Effector memory CD8-positive, alpha-beta T cell (primary cell): Measurements from ENCODE around the gene MESD.

Source experiments
- ATAC-seq: fragments of 150-1000 bp; cut with Tn5 transposase; replicated peaks from 2 replicates; pipeline ENCODE4 v1.10.0; 2021; ENCODE audit warnings: mild to moderate bottlenecking, moderate library complexity
- DNase-seq, 3 experiments: peaks; one replicate each; pipeline ENCODE4 v3.0.0; 2021
- H3K27ac Mint-ChIP-seq, 2 donors: one replicate each; pipeline ENCODE4 v1.8.0; 2022; ENCODE audit warnings: mild to moderate bottlenecking in 2 of 2, mixed read lengths in 2 of 2, moderate library complexity in 2 of 2
- H3K27me3 Mint-ChIP-seq, 2 donors: one replicate each; pipeline ENCODE4 v1.8.0; 2022; ENCODE audit warnings: mixed read lengths in 2 of 2
- H3K36me3 Mint-ChIP-seq: one replicate; pipeline ENCODE4 v1.8.0; 2022; ENCODE audit warnings: mild to moderate bottlenecking, moderate library complexity, mixed read lengths; ENCODE audit not compliant: insufficient read depth
- H3K4me1 Mint-ChIP-seq, 2 donors: one replicate each; pipeline ENCODE4 v1.8.0; 2022; ENCODE audit warnings: low read depth in 2 of 2, mixed read lengths in 2 of 2
- H3K4me3 Mint-ChIP-seq, 2 donors: one replicate each; pipeline ENCODE4 v1.8.0; 2022; ENCODE audit warnings: mild to moderate bottlenecking in 2 of 2, mixed read lengths in 2 of 2, moderate library complexity in 2 of 2
- H3K9me3 Mint-ChIP-seq, 2 donors: one replicate each; pipeline ENCODE4 v1.8.0; 2022; ENCODE audit warnings: mixed read lengths in 2 of 2

The MESD gene

DNA sequence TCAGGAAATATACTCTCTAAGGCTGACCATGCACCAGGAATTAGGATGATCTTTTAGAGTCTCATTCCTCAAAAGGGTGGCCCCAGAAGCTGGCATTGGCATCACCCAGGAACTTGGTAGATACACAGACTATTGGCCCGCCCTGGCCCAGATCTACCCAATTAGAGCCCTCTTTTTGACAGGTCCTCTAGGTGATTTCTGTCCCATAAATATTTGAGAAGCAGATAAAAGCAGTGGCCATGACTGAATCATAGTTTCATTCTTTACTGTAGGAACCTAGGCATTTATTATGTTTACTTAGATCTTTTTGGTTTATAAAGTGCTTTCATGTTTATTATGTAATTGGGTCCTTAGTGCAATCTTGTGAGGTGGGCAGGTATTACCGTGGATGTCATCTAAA, 18.7 kb upstream of the MESD start:
- Mint-ChIP-seq H3K4me3 (no peak overlapping the region), H3K27me3 (no peaks in the 10 kb centered on the region), H3K27ac (peak overlapping the region in 1 of 2 donors; percentile 49), H3K36me3 (peaks cover 12% of the 10 kb centered on the region), H3K4me1 (peaks cover 25 to 26% of the 10 kb centered on the region in 2 donors), H3K9me3 (no peaks in the 10 kb centered on the region)
- ATAC-seq (no peak), DNase-seq (no peak)

GRCh38 chr15:81007428-81008064, 17.9 kb upstream of the MESD start:
- ATAC-seq, result no peak
- Mint-ChIP-seq H3K27me3 (no peaks in the 10 kb centered on the region), H3K4me3 (no peak overlapping the region), H3K9me3 (no peaks in the 10 kb centered on the region), H3K4me1 (peaks cover 26 to 29% of the 10 kb centered on the region in 2 donors), H3K27ac (peak overlapping the region in 1 of 2 donors; percentile 49), H3K36me3 (peaks cover 17% of the 10 kb centered on the region)
- no peak for DNase-seq

GRCh38 chr15:81006124-81006523, 16.5 kb upstream of the MESD start:
- Mint-ChIP-seq H3K27me3 (no peaks in the 10 kb centered on the region), H3K4me1 (peaks cover 26 to 28% of the 10 kb centered on the region in 2 donors)

GRCh38 chr15:81003097-81003350, 13.4 kb upstream of the MESD start:
- no peak for ATAC-seq
- no peak for DNase-seq
- H3K4me3 Mint-ChIP-seq, result peak overlapping the region; percentile 63 to 70
- H3K36me3 Mint-ChIP-seq, result peaks cover 37% of the 10 kb centered on the region
- H3K27ac Mint-ChIP-seq, result peak overlapping the region; percentile 44 to 77
- no peaks in the 10 kb centered on the region for H3K9me3 Mint-ChIP-seq
- peaks cover 32 to 34% of the 10 kb centered on the region in 2 donors for H3K4me1 Mint-ChIP-seq
- no peaks in the 10 kb centered on the region for H3K27me3 Mint-ChIP-seq

More at GRCh38 chr15:81006124-81006523, 16.5 kb upstream of the MESD start:
- Mint-ChIP-seq H3K4me3 (no peak overlapping the region), H3K27ac (peak overlapping the region in 1 of 2 donors; percentile 51), H3K36me3 (peaks cover 26% of the 10 kb centered on the region), H3K9me3 (no peaks in the 10 kb centered on the region)
- DNase-seq (no peak), ATAC-seq (no peak)

- ATAC-seq, result no peak
- Mint-ChIP-seq H3K36me3 (peaks cover 39% of the 10 kb centered on the region), H3K27me3 (no peaks in the 10 kb centered on the region), H3K27ac (no peak overlapping the region), H3K4me3 (peak overlapping the region; percentile 92), H3K9me3 (no peaks in the 10 kb centered on the region), H3K4me1 (peaks cover 33 to 34% of the 10 kb centered on the region in 2 donors)
- DNase-seq, result no peak
Measured at GRCh38 chr15:81002331-81003096, 12.9 kb upstream of the MESD start.

GRCh38 chr15:81002009-81002330, 12.4 kb upstream of the MESD start:
- Mint-ChIP-seq H3K4me3 (peak overlapping the region; percentile 92), H3K27ac (peak overlapping the region; percentile 95 to 97), H3K36me3 (peaks cover 40% of the 10 kb centered on the region), H3K9me3 (no peaks in the 10 kb centered on the region), H3K27me3 (no peaks in the 10 kb centered on the region), H3K4me1 (peaks cover 32 to 36% of the 10 kb centered on the region in 2 donors)
- DNase-seq (no peak), ATAC-seq (no peak)

DNA sequence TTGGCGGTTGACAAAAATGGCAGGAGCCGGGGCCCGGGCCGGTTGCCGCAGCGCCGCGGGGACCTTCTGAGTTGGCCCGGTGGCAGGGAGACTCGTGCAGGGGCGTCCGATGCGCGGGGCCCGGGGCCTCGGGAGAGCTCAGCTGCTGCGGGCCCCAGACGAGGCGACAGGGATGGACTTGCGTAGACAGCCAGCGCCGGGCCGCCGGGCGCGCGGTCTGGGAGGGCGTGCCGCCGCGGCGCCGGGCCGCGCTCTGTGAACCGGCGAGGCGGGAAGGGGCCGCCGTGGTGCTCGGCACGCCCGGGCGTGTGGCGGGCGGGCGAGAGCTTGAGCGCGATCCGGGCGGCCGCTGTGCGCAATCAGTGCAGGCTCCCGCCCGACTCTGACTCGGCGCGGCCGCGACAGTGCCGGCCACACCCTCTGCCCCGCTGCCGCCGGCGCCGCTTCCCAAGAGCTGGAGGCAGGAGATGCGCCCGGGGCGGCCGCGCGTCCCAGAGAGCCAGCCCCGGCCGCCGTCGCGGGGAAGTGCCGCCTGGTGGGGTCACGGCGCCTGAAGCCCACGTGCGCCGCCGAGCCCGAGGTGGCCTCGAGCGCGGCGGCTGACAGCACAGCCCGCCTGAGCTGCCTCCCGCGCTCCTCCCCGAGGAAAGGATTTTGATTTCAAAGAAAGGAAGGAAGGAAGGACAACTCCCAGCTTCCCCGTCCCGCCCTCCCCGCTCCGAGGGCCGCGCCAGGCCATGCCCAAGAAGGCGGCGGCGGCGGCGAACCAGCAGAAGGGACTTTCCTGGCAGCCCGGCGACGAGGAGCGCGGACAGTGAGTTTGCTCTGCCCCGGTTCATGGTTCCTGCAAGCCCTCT, 11.8 kb upstream of the MESD start:
- Mint-ChIP-seq H3K27ac (peak overlapping the region; percentile 95 to 97), H3K4me3 (peak overlapping the region; percentile 92), H3K4me1 (peaks cover 32 to 36% of the 10 kb centered on the region in 2 donors), H3K27me3 (no peaks in the 10 kb centered on the region), H3K9me3 (no peaks in the 10 kb centered on the region), H3K36me3 (peaks cover 40% of the 10 kb centered on the region)
- peak; percentile 42 to 54 (median 50) for DNase-seq
- peak; percentile 39 for ATAC-seq

GRCh38 chr15:81000624-81001151, 11.1 kb upstream of the MESD start, which contains the start of gene TLNRD1:
Gene TLNRD1 (plus strand): TSS chr15:81000923. CDS start chr15:81002272, 1,349 bp downstream.
- Mint-ChIP-seq H3K4me3 (peak within 1 kb of the TSS; percentile 92), H3K4me1 (peaks cover 35 to 39% of the 10 kb centered on the region in 2 donors), H3K27ac (peak within 1 kb of the TSS; percentile 95 to 97), H3K9me3 (no peaks in the 10 kb centered on the region), H3K36me3 (peaks cover 43% of the 10 kb centered on the region), H3K27me3 (no peaks in the 10 kb centered on the region)
- ATAC-seq, result peak; percentile 73
- DNase-seq, result peak; percentile 78 to 80 (median 79)

DNA sequence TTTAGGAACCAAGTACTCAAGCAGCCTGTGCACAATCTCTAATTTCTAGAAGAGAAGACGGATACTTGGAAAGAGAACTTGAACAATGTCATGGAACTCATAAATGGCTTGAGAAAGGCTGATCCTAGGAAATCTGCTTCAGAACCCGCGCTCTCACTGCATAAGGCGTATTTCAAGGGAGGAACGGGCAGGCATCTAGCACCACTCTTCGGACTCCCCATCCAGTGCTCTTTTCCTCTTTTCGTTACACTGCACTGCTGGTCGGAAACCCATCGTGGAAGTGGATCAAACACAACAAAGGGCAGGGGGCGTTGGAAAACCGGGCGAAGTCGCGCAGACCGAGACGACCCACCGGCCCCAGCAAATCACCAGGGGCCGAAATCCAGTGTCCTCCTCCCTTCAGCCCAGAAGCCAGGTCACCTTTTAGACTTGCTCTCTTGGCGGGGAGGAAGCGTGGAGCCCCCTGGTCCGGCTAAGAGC, 10.6 kb upstream of the MESD start:
- Mint-ChIP-seq H3K36me3 (peaks cover 43% of the 10 kb centered on the region), H3K27me3 (no peaks in the 10 kb centered on the region), H3K4me3 (peak overlapping the region; percentile 92), H3K4me1 (peaks cover 35 to 38% of the 10 kb centered on the region in 2 donors), H3K9me3 (no peaks in the 10 kb centered on the region), H3K27ac (peak overlapping the region; percentile 95 to 97)
- ATAC-seq, result no peak
- no peak for DNase-seq

DNA sequence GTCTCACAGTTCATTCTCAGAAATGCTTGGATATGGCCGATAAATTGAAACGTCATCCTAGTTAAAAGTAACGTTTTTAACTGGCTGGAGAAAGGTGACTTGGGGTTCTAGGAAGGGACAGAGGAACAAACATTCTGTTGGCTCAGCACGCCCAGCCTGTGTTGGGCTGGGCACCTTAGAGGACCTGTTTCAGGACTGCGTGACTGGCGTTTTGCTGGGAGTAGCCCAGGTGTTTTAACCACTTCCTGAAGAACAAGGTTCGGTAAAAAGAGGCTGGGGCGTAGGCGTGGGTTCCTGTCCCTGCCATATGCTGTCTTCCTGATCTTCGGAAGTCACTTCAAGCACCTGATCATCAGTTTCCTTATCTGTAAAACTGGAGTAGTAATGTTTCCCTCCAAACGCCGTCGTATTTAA, 10.0 kb upstream of the MESD start:
- ATAC-seq (no peak), DNase-seq (peak in 2 of 3 experiments; percentile 18 to 26)
- H3K36me3 Mint-ChIP-seq, result peaks cover 43% of the 10 kb centered on the region
- peaks cover 32% of the 10 kb centered on the region in 2 donors for H3K4me1 Mint-ChIP-seq
- H3K4me3 Mint-ChIP-seq, result peak overlapping the region; percentile 92
- peak overlapping the region; percentile 95 to 97 for H3K27ac Mint-ChIP-seq
- H3K27me3 Mint-ChIP-seq, result no peaks in the 10 kb centered on the region
- H3K9me3 Mint-ChIP-seq, result no peaks in the 10 kb centered on the region

DNA sequence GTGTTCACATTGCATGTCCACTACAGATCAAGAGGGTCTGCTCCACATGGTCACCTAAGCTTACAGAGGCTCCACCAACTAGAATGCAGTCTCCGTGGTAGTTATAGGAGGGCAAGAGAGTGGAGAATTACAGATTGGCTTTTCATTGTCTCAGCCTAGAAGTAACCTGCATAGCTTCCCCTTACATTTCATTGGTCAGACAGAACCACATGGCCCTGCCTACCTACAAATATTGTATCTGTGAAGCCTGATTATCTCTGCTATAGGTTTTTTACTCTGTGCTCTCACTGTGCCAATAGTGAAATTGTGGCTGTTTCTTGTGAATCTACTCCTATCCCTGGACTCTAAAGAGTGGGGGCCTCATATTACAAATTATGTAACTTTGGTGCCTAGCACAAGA, 8.6 kb upstream of the MESD start:
- DNase-seq, result no peak
- H3K4me3 Mint-ChIP-seq, result no peak overlapping the region
- no peak for ATAC-seq
- H3K4me1 Mint-ChIP-seq, result peaks cover 18 to 20% of the 10 kb centered on the region in 2 donors
- peaks cover 34% of the 10 kb centered on the region for H3K36me3 Mint-ChIP-seq
- H3K27me3 Mint-ChIP-seq, result no peaks in the 10 kb centered on the region
- no peaks in the 10 kb centered on the region for H3K9me3 Mint-ChIP-seq
- H3K27ac Mint-ChIP-seq, result peak overlapping the region; percentile 26 to 27

- ATAC-seq, result no peak
- Mint-ChIP-seq H3K4me1 (peaks cover 17 to 18% of the 10 kb centered on the region in 2 donors), H3K36me3 (peaks cover 30% of the 10 kb centered on the region), H3K9me3 (no peaks in the 10 kb centered on the region), H3K27ac (peak overlapping the region in 1 of 2 donors; percentile 75), H3K27me3 (no peaks in the 10 kb centered on the region), H3K4me3 (no peak overlapping the region)
- DNase-seq, result no peak
Measured at GRCh38 chr15:80997692-80998091, 8.1 kb upstream of the MESD start.

DNA sequence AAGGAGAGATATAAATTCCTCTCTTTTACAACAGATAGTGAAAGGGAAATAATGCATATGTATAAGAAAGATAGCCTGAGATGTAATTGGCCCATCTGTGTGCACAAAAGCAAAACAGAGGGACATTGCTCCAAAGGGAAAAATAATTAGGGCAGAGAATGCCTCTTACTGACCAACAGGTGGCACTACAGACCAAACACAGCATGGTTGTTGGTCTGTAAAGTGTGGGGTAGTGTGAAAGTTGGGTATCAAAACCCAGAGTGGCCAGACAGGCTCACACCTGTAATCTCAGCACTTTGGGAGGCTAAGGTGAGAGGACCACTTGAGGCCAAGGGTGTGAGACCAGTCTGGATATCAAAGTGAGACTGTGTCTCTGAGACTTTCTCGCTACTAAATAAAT, 6.6 kb upstream of the MESD start:
- Mint-ChIP-seq H3K9me3 (no peaks in the 10 kb centered on the region), H3K4me1 (peaks cover 17 to 18% of the 10 kb centered on the region in 2 donors), H3K36me3 (peaks cover 21% of the 10 kb centered on the region), H3K27me3 (no peaks in the 10 kb centered on the region), H3K27ac (peak overlapping the region in 1 of 2 donors; percentile 76), H3K4me3 (no peak overlapping the region)
- DNase-seq (no peak), ATAC-seq (no peak)
